HFFc6 (cell line): ENCODE measurements around the gene PPP1R27. TPM values are rescaled to one million over a fixed set of nuclear protein-coding genes. Genes with fewer than 3 reads are reported as not detected.
A peak's percentile ranks its signal among the peaks of the same experiment; 100 is the strongest.

Source experiments
- DNase-seq: peaks from one replicate; pipeline ENCODE4 v3.0.0-alpha.2; 2018
- H3K27ac Mint-ChIP-seq: 2 replicates; pipeline ENCODE4 v1.8.0; 2020; ENCODE audit warnings: mild to moderate bottlenecking, mixed read lengths
- H3K27me3 Mint-ChIP-seq: 2 replicates; pipeline ENCODE4 v1.8.0; 2021; ENCODE audit warnings: mild to moderate bottlenecking, moderate library complexity, mixed read lengths; ENCODE audit not compliant: insufficient read depth
- H3K36me3 Mint-ChIP-seq: 2 replicates; pipeline ENCODE4 v1.8.0; 2021; ENCODE audit warnings: low read depth, mixed read lengths
- H3K4me1 Mint-ChIP-seq: 2 replicates; pipeline ENCODE4 v1.8.0; 2020; ENCODE audit warnings: low read depth, mixed read lengths
- H3K4me3 Mint-ChIP-seq: 2 replicates; pipeline ENCODE4 v1.8.0; 2020; ENCODE audit warnings: mild to moderate bottlenecking, moderate library complexity, mixed read lengths
- H3K9me3 Mint-ChIP-seq: 2 replicates; pipeline ENCODE4 v1.8.0; 2020; ENCODE audit warnings: mild to moderate bottlenecking, mixed read lengths
- total RNA-seq, 6 experiments: library from RNA; stranded (reverse); fragmentation: NEBNext Ultra II Directional; extraction: Animal tissue kit (Norgen Biotek cat#: 25700); gene quantifications; 2 replicates in 1 of 6; 3 replicates in 5 of 6; pipeline ENCODE4 v1.2.3, GENCODE V29; 2021
- TF ChIP-seq, protein P1 (sequence below): fragments of 200-600 bp; sonication (generic); IDR thresholded peaks from 2 replicates; pipeline ENCODE4 v1.5.0; 2021; ENCODE audit warnings: antibody characterized with exemption, mild to moderate bottlenecking

PPP1R27 gene
- total RNA-seq, 6 experiments from 2014 or later, result not detected

GRCh38 chr17:81868674-81869220 lies 33.9 kb upstream of the PPP1R27 start:
- Mint-ChIP-seq H3K27me3 (peaks cover 60% of the 10 kb centered on the region), H3K27ac (peak overlapping the region; percentile 93), H3K9me3 (peaks cover 5% of the 10 kb centered on the region; the same call in 1 of the 2 replicates), H3K4me3 (peak overlapping the region; percentile 92), H3K36me3 (peaks cover 14% of the 10 kb centered on the region), H3K4me1 (peaks cover 33% of the 10 kb centered on the region)
- peak; percentile 82 for DNase-seq
- TF ChIP-seq, protein P1, sequence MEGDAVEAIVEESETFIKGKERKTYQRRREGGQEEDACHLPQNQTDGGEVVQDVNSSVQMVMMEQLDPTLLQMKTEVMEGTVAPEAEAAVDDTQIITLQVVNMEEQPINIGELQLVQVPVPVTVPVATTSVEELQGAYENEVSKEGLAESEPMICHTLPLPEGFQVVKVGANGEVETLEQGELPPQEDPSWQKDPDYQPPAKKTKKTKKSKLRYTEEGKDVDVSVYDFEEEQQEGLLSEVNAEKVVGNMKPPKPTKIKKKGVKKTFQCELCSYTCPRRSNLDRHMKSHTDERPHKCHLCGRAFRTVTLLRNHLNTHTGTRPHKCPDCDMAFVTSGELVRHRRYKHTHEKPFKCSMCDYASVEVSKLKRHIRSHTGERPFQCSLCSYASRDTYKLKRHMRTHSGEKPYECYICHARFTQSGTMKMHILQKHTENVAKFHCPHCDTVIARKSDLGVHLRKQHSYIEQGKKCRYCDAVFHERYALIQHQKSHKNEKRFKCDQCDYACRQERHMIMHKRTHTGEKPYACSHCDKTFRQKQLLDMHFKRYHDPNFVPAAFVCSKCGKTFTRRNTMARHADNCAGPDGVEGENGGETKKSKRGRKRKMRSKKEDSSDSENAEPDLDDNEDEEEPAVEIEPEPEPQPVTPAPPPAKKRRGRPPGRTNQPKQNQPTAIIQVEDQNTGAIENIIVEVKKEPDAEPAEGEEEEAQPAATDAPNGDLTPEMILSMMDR, result no peak

- TF ChIP-seq, protein P1, result no peak
- peak overlapping the region; percentile 92 for H3K4me3 Mint-ChIP-seq
- no peak for DNase-seq
- peaks cover 60% of the 10 kb centered on the region for H3K27me3 Mint-ChIP-seq
- peaks cover 19% of the 10 kb centered on the region for H3K36me3 Mint-ChIP-seq
- H3K4me1 Mint-ChIP-seq, result peaks cover 39% of the 10 kb centered on the region
- peaks cover 5% of the 10 kb centered on the region; the same call in 1 of the 2 replicates for H3K9me3 Mint-ChIP-seq
- peak overlapping the region; percentile 93 for H3K27ac Mint-ChIP-seq
Observed at GRCh38 chr17:81867991-81868673, 33.3 kb upstream of the PPP1R27 start.

DNA sequence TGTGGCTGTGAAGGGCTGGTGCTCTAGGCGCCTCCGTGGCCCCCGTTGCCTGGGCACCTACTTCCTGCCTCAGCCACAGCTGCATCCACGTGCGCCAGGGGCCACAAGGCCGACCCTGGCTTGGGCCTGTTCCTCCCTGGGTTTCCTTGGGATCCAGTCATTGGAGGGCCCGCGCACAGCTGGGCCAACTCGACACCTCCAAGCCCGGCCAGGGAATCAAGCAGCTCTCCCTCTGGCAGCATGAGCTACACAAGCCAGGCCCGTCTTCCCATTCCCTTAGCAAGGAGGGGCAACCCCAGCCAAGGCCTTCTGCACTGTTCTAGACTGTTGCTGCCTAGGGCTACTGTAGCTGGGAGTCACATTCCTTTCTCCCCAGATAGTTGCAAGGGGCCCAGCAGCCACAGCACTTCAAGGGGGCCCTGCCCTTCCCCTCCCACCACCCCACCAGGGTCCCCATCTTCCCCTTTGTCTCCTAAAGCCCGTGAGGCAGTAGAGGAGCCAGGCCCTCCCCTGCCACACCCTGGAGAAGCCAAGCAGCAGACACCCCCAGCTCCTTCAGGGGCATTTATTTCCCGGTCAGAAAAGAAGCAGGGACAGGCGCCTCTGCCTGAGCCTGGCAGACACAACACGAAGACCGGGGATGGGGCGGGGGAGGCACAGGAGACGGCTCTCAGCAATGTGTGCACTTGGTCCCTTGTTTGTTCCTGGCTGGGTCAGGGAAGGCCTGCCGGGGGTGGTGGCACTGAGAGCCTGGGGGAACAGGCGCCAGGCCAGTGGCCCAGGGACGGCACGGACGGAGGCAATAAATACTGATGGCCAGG lies 32.5 kb upstream of the PPP1R27 start:
- Mint-ChIP-seq H3K27me3 (peaks cover 61% of the 10 kb centered on the region), H3K4me3 (peak overlapping the region; percentile 92; the same call in 1 of the 2 replicates), H3K9me3 (peaks cover 5% of the 10 kb centered on the region; the same call in 1 of the 2 replicates), H3K27ac (peak overlapping the region; percentile 93), H3K4me1 (peaks cover 46% of the 10 kb centered on the region), H3K36me3 (peaks cover 21% of the 10 kb centered on the region)
- TF ChIP-seq, protein P1, result no peak
- DNase-seq, result peak; percentile 58

DNA sequence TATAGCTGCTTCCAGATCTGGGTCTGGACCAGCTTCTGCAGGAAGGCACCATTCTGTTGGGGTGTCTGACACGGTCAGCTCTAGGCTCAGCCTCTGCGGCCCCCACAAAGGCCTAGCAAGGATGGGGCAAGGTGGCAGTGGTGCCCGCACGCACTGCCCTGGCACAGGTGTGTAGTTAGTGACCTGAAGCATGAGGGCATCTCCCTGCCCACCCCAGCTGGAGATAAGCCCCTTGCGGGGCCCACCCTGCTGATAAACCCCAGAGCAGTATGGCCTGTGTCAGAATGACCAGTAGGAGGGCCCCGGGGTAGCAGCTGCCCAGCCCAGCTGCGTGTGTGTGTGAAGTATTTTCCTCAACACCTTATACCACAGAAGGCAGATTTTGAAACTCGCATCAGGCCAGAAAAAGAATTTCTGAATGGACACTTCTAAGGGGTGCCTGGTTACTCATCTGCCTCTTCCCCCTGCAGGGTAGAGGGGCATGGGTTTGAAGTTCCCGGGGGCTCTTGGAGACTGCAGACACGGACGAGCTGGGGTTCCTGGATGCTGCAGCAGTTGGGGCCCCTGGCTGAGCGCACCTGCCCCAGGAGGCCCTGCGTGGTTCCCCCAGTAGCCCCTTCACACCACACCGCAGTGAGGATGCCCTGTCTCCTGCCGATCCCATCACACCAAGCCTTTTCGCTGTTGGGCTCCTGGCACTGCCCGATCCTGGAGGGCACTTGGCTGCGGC lies 31.8 kb upstream of the PPP1R27 start:
- no peak for DNase-seq

More for the DNA sequence above, 31.8 kb upstream of the PPP1R27 start:
- H3K27ac Mint-ChIP-seq, result peak overlapping the region; percentile 93
- no peak overlapping the region; the same call in 1 of the 2 replicates for H3K4me3 Mint-ChIP-seq
- H3K27me3 Mint-ChIP-seq, result peaks cover 60% of the 10 kb centered on the region
- TF ChIP-seq, protein P1, result no peak
- peaks cover 5% of the 10 kb centered on the region; the same call in 1 of the 2 replicates for H3K9me3 Mint-ChIP-seq
- H3K4me1 Mint-ChIP-seq, result peaks cover 46% of the 10 kb centered on the region
- peaks cover 21% of the 10 kb centered on the region for H3K36me3 Mint-ChIP-seq
